Trophoblast cell (in vitro differentiated cells and primary cell): ENCODE measurements around the gene MYRF.

ENCODE experiments used
- DNase-seq, 2 donors: peaks; one replicate each; pipeline ENCODE4 v3.0.0-alpha.2; 2016
- H2AFZ ChIP-seq: 2 replicates; pipeline ENCODE4 v1.6.1; 2013; ENCODE audit warnings: low read length, moderate library complexity, mild to moderate bottlenecking; ENCODE audit not compliant: insufficient read depth, poor library complexity
- H2AK5ac ChIP-seq: 2 replicates; pipeline ENCODE4 v1.6.1; 2013; ENCODE audit warnings: mild to moderate bottlenecking, low read length
- H2BK120ac ChIP-seq: 2 replicates; pipeline ENCODE4 v1.6.1; 2013; ENCODE audit warnings: low read length, mild to moderate bottlenecking, moderate library complexity; ENCODE audit not compliant: insufficient read depth, poor library complexity
- H2BK12ac ChIP-seq: 2 replicates; pipeline ENCODE4 v1.6.1; 2013; ENCODE audit warnings: mild to moderate bottlenecking, low read length, moderate library complexity
- H2BK5ac ChIP-seq: 2 replicates; pipeline ENCODE4 v1.6.1; 2013; ENCODE audit warnings: low read length, low read depth, moderate library complexity, mild to moderate bottlenecking; ENCODE audit not compliant: poor library complexity
- H3K14ac ChIP-seq: 2 replicates; pipeline ENCODE4 v1.6.1; 2013; ENCODE audit warnings: mild to moderate bottlenecking, low read length
- H3K18ac ChIP-seq: 2 replicates; pipeline ENCODE4 v1.6.1; 2013; ENCODE audit warnings: mild to moderate bottlenecking, low read length
- H3K23ac ChIP-seq: 2 replicates; pipeline ENCODE4 v1.6.1; 2013; ENCODE audit warnings: low read length
- H3K27ac ChIP-seq: 2 replicates; pipeline ENCODE4 v1.5.1; 2013; ENCODE audit warnings: low read depth, mild to moderate bottlenecking, inconsistent platforms, low read length, moderate library complexity
- H3K27me3 ChIP-seq: 2 replicates; pipeline ENCODE4 v1.6.1; 2013; ENCODE audit warnings: inconsistent platforms, mild to moderate bottlenecking, low read length, moderate library complexity; ENCODE audit not compliant: insufficient read depth
- H3K36me3 ChIP-seq, 2 experiments: 1 replicate in 1 of 2; 2 replicates in 1 of 2; pipeline ENCODE4 v1.6.1; 2013; ENCODE audit warnings: low read length in 2 of 2, mild to moderate bottlenecking in 2 of 2, moderate library complexity in 1 of 2; ENCODE audit not compliant: insufficient read depth in 2 of 2, control insufficient read depth in 1 of 2
- H3K4ac ChIP-seq: 2 replicates; pipeline ENCODE4 v1.6.1; 2013; ENCODE audit warnings: low read depth, mild to moderate bottlenecking, low read length, moderate library complexity
- H3K4me1 ChIP-seq, 2 experiments: 1 replicate in 1 of 2; 2 replicates in 1 of 2; pipeline ENCODE4 v1.6.1; 2013; ENCODE audit warnings: low read length in 2 of 2, mild to moderate bottlenecking in 2 of 2, moderate library complexity in 1 of 2; ENCODE audit not compliant: insufficient read depth in 2 of 2, control insufficient read depth in 1 of 2
- H3K4me2 ChIP-seq: 2 replicates; pipeline ENCODE4 v1.6.1; 2013; ENCODE audit warnings: inconsistent platforms, mild to moderate bottlenecking, low read length, moderate library complexity
- H3K4me3 ChIP-seq: 2 replicates; pipeline ENCODE4 v1.5.1; 2013; ENCODE audit warnings: mild to moderate bottlenecking, low read depth, low read length, inconsistent platforms
- H3K79me1 ChIP-seq: one replicate; pipeline ENCODE4 v1.6.1; 2013; ENCODE audit warnings: low read length
- H3K79me2 ChIP-seq: 2 replicates; pipeline ENCODE4 v1.6.1; 2013; ENCODE audit warnings: low read length, mild to moderate bottlenecking; ENCODE audit not compliant: control insufficient read depth, insufficient read depth, poor library complexity
- H3K9ac ChIP-seq: 2 replicates; pipeline ENCODE4 v1.6.1; 2013; ENCODE audit warnings: mild to moderate bottlenecking, low read length
- H3K9me3 ChIP-seq: 2 replicates; pipeline ENCODE4 v1.6.1; 2013; ENCODE audit warnings: low read depth, mild to moderate bottlenecking, control low read depth, inconsistent platforms, low read length; ENCODE audit not compliant: insufficient read depth
- H4K12ac ChIP-seq: 2 replicates; pipeline ENCODE4 v1.6.1; 2013; ENCODE audit warnings: low read depth, mild to moderate bottlenecking, low read length, moderate library complexity
- H4K8ac ChIP-seq: 2 replicates; pipeline ENCODE4 v1.6.1; 2013; ENCODE audit warnings: low read depth, mild to moderate bottlenecking, low read length, moderate library complexity
- H4K91ac ChIP-seq: one replicate; pipeline ENCODE4 v1.6.1; 2013; ENCODE audit warnings: low read depth, mild to moderate bottlenecking, low read length, moderate library complexity
- WGBS: extraction: QIAGEN DNeasy Blood & Tissue Kit; methylation state at CpG from one replicate; pipeline ENCODE4 v1.1.7; 2013; ENCODE audit warnings: missing lambda C conversion rate; ENCODE audit not compliant: insufficient read length, insufficient coverage; ENCODE audit errors: extremely low coverage; 5-methylcytosine and 5-hydroxymethylcytosine counted together

MYRF gene

GRCh38 chr11:61773356-61773755 lies 20.9 kb downstream of the MYRF start:
- H2BK5ac ChIP-seq, result peak overlapping the region; percentile 58
- H3K27me3 ChIP-seq, result no peaks in the 10 kb centered on the region
- H4K12ac ChIP-seq, result no peak overlapping the region
- no peak overlapping the region for H3K9ac ChIP-seq
- no peaks in the 10 kb centered on the region for H3K9me3 ChIP-seq
- H3K79me2 ChIP-seq, result peaks cover 6% of the 10 kb centered on the region
- H4K8ac ChIP-seq, result no peak overlapping the region
- peak overlapping the region; percentile 16 for H2BK12ac ChIP-seq
- peak overlapping the region; percentile 14 for H2BK120ac ChIP-seq
- peaks cover 22% of the 10 kb centered on the region for H3K79me1 ChIP-seq
- no peak for DNase-seq
- no CpG with 5 or more reads among the region's 10 CpGs for WGBS
- H4K91ac ChIP-seq, result peak overlapping the region; percentile 40
- H3K4ac ChIP-seq, result no peak overlapping the region
- H2AFZ ChIP-seq, result no peak overlapping the region
- H3K23ac ChIP-seq, result no peak overlapping the region
- peak overlapping the region; percentile 37 for H3K4me2 ChIP-seq
- peaks cover 30 to 41% of the 10 kb centered on the region in 2 experiments for H3K4me1 ChIP-seq
- no peak overlapping the region for H3K27ac ChIP-seq
- H3K14ac ChIP-seq, result no peak overlapping the region
- H3K4me3 ChIP-seq, result no peak overlapping the region
- H2AK5ac ChIP-seq, result no peak overlapping the region
- H3K36me3 ChIP-seq, result peaks cover 6 to 7% of the 10 kb centered on the region in 2 experiments
- H3K18ac ChIP-seq, result no peak overlapping the region

GRCh38 chr11:61773809-61774208 lies 21.4 kb downstream of the MYRF start:
- H3K36me3 ChIP-seq, result peaks cover 8 to 10% of the 10 kb centered on the region in 2 experiments
- H3K27me3 ChIP-seq, result no peaks in the 10 kb centered on the region
- H4K91ac ChIP-seq, result peak overlapping the region; percentile 40
- H3K4me3 ChIP-seq, result no peak overlapping the region
- peak overlapping the region; percentile 37 for H3K4me2 ChIP-seq
- H2BK5ac ChIP-seq, result peak overlapping the region; percentile 58
- no peak overlapping the region for H3K4ac ChIP-seq
- H3K23ac ChIP-seq, result no peak overlapping the region
- no peak overlapping the region for H3K27ac ChIP-seq
- peak overlapping the region; percentile 4 for H3K18ac ChIP-seq
- H3K9ac ChIP-seq, result no peak overlapping the region
- H3K9me3 ChIP-seq, result no peaks in the 10 kb centered on the region
- H4K8ac ChIP-seq, result peak overlapping the region; percentile 34
- H2BK120ac ChIP-seq, result peak overlapping the region; percentile 14
- peaks cover 30 to 39% of the 10 kb centered on the region in 2 experiments for H3K4me1 ChIP-seq
- DNase-seq, result no peak
- no CpG with 5 or more reads among the region's 18 CpGs for WGBS
- H3K79me1 ChIP-seq, result peaks cover 22% of the 10 kb centered on the region
- H2AK5ac ChIP-seq, result peak overlapping the region; percentile 4
- no peak overlapping the region for H4K12ac ChIP-seq
- H2BK12ac ChIP-seq, result peak overlapping the region; percentile 16
- H2AFZ ChIP-seq, result no peak overlapping the region
- peaks cover 6% of the 10 kb centered on the region for H3K79me2 ChIP-seq
- peak overlapping the region; percentile 11 for H3K14ac ChIP-seq

GRCh38 chr11:61774411-61774810 lies 22.0 kb downstream of the MYRF start:
- no peaks in the 10 kb centered on the region for H3K9me3 ChIP-seq
- no peak overlapping the region for H3K4me2 ChIP-seq
- no peak overlapping the region for H2BK5ac ChIP-seq
- H3K18ac ChIP-seq, result no peak overlapping the region
- no peak for DNase-seq
- H3K4me1 ChIP-seq, result peaks cover 25 to 35% of the 10 kb centered on the region in 2 experiments
- H3K27ac ChIP-seq, result no peak overlapping the region
- no CpG with 5 or more reads among the region's 12 CpGs for whole genome bisulfite sequencing
- H3K36me3 ChIP-seq, result peaks cover 9 to 10% of the 10 kb centered on the region in 2 experiments
- no peak overlapping the region for H3K23ac ChIP-seq
- no peak overlapping the region for H4K91ac ChIP-seq
- H2AK5ac ChIP-seq, result peak overlapping the region; percentile 12
- H2BK12ac ChIP-seq, result no peak overlapping the region
- H3K14ac ChIP-seq, result no peak overlapping the region
- H3K9ac ChIP-seq, result no peak overlapping the region
- no peaks in the 10 kb centered on the region for H3K27me3 ChIP-seq
- H3K4ac ChIP-seq, result no peak overlapping the region
- peaks cover 6% of the 10 kb centered on the region for H3K79me2 ChIP-seq
- no peak overlapping the region for H2AFZ ChIP-seq
- peaks cover 22% of the 10 kb centered on the region for H3K79me1 ChIP-seq
- H3K4me3 ChIP-seq, result no peak overlapping the region
- no peak overlapping the region for H4K8ac ChIP-seq
- H2BK120ac ChIP-seq, result no peak overlapping the region
- H4K12ac ChIP-seq, result no peak overlapping the region

GRCh38 chr11:61775106-61775505 lies 22.7 kb downstream of the MYRF start:
- Histone ChIP-seq H3K4me1 (peaks cover 23 to 29% of the 10 kb centered on the region in 2 experiments), H2AFZ (no peak overlapping the region), H3K79me1 (peaks cover 22% of the 10 kb centered on the region), H3K4me2 (no peak overlapping the region), H2BK120ac (no peak overlapping the region), H3K79me2 (peaks cover 6% of the 10 kb centered on the region), H4K91ac (peak overlapping the region; percentile 21), H3K27me3 (no peaks in the 10 kb centered on the region), H3K4ac (no peak overlapping the region), H3K18ac (no peak overlapping the region), H3K9me3 (peaks cover 2% of the 10 kb centered on the region), H2BK5ac (no peak overlapping the region), H3K27ac (no peak overlapping the region), H3K23ac (no peak overlapping the region), H2AK5ac (no peak overlapping the region), H3K4me3 (no peak overlapping the region), H3K14ac (no peak overlapping the region), H3K9ac (no peak overlapping the region), H4K8ac (no peak overlapping the region), H3K36me3 (peaks cover 11 to 15% of the 10 kb centered on the region in 2 experiments), H2BK12ac (no peak overlapping the region), H4K12ac (no peak overlapping the region)
- WGBS, result no CpG with 5 or more reads among the region's 6 CpGs
- DNase-seq, result no peak
